ENCODE measurements around the gene PLSCR4.

DNA sequence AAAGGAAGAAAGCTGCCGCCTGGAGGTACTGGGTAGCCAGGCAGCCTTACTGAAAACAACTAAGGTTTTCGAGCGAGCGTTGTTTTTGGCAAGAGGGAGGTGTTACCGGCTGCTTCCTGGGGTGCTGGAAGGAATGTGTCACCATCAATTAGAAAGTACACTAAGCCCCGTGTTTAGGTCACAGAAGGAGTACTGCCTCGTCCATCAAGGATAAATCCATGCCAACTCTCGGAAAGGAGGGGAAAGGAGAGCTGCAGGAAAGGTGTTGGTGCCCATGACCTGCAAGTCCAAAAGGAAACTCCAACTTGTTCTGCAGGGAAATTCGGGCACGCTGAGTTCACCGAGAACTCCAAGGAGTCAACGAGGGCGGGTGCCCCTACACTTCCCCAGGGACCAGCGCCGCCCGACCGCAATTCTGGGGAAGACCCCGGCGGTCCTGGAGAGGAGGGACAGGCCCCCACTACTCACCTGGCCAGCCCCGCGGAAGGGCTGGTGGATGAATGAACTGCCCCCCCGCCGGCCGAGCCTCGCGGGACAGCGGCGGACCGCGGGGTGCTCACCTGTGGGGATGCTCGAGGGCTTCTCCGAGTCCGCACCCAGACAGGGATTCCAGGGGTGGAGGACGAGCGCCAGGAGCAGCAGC is 90.5 kb downstream of the PLSCR4 start:
- no peak for TF ChIP-seq NR2F2 (IDR thresholded peaks at IDR 0.05)
- no peak for TF ChIP-seq GABPA (IDR thresholded peaks at IDR 0.05 in 1 of 2, conservative IDR thresholded peaks at IDR 0.05 in 1 of 2)
